HG03135 (cell line): ENCODE measurements around the gene FLNA.

Experiments
- ATAC-seq: cut with Tn5 transposase; IDR thresholded peaks from one replicate; pipeline ENCODE4 v1.9.1; 2021; ENCODE audit warnings: mild to moderate bottlenecking, moderate library complexity; ENCODE audit not compliant: unreplicated experiment

Gene FLNA

DNA sequence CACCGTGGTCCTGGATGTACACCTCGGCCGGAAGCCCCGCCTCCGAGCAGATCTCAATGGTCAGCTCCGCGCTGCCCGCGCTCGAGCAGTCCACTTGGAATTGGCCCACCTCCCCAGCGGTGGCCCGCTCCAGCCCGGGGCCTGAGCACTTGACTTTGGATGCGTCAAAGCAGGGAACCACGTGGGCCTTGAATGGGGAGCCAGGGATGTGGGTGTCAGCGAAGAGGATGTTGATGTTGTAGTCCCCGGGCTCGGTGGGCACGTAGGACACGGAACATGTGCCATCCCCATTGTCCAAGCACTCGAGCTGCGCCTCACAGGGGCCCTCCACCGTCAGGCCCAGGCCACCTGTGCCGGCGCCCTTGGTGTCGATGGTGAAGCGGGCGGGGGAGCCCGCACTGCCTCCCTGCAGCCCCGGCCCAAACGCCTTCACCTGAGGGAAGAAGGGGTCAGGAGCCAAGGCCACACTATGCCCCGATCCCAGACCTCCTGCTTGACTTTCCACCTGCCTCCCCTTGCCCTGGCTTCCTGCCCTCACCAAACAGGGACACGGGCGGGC lies 14.2 kb downstream of the FLNA start:
- no peak for ATAC-seq

DNA sequence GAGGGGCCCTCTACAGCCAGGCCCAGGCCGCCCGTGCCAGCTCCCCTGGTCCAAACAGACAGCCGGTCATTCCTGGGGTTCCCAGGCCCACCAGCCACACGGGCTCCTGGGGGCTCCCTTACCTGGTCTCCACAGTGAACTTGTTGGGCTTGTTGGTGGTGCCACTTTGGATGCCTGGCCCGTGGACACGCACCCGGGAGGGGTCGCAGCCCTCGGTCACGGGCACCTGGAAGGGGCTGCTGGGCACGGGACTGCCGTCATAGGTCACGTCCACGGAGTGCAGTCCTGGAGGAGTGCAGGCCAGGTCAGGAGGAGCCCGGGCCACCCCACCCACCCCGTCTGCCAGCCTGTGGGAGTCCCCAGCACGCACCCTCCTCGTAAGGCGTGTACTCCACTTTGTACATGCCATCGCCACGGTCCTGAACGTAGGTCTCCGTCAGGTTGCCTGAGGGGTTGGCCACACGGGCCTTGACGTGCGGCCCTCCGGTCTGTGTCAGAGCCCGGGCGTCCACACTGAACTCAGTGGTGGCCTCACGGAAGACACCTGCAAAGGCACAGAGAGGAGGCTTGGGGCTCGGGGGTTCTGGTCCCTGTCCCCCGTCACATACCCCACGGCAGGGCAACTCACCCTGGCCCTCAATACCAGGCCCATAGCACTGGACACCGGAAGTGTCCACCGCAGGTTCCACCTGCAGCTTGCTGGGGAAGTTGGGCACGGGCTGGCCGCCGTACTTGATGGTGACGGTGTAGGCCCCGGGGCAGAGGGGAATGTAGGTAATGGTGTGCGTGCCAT lies 14.9 kb downstream of the FLNA start:
- ATAC-seq, result no peak

DNA sequence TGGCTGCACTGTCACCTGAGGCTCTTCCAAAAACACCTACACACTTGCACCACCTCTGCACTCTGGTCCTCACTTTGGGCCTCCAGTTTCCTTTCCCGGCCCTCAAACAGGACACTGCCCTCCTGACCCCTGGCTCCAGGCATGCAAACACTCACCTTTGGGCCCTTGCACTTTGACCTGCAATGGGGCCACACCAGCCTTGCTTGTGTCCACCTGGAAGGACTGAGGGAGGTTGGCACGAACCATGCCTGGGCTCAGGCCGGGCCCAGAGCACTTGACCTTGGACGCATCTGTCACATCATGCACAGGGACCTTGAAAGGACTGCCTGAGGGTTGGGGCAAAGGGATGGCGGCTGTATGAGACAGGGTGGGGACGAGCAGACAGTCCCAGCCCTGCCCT lies 15.6 kb downstream of the FLNA start:
- no peak for ATAC-seq

DNA sequence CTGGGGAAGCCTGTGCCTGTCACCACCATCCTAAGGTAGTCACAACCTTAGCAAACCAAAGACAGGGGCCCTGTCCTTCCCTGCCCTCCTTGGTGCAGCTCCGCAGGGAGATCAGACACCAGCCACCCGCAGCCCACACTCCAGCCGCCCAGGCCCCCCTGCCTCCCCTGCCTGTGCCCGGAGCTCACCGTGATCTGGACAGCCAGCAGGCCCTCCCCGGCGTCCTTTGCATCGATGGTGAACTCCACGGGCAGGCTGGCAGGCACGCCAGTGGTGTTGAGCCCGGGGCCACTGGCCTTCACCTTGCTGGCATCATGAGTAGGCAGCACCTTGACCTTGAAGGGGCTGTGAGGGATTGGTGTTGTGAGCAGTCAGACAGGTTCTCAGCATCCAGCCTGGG lies 16.4 kb downstream of the FLNA start:
- ATAC-seq, result no peak

DNA sequence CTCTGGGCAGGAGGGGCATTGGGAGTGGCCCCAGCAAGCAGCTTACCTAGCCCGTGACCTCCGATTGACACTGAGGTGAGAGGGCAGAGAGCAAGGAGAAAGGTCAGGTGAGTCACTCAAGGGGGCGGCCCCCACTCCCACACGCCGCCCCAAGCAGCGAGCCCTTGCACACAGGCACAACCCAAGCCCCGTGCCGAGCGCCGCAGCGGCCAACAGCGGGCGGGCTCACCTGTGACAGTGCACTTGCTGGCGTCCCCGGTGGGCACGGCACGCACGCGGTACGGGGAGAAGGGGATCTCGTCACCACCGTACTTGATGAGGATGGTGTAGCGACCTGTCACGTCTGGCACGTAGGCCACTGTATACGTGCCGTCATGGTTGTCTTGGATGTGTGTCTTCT lies 17.2 kb downstream of the FLNA start:
- no peak for ATAC-seq

DNA sequence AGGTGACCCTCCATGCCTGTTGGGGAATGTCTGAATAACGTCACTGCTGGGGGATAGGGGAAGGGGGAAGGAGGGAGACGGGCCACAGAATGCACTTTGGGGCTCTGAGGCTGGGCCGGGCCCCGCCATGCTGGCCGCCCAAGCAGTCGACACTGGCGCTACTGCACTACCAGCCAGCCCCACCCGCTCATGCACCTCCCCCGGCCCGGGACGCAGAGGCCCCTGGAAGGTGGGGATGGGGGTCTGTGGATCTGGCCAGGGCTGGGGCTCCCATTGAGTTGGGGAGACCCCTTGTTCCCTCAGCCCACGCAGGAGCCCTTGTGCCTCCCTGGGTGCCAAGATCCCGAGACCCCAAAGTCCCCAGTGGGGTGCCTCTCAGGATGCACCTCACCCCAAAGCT lies 17.8 kb downstream of the FLNA start:
- no peak for ATAC-seq

DNA sequence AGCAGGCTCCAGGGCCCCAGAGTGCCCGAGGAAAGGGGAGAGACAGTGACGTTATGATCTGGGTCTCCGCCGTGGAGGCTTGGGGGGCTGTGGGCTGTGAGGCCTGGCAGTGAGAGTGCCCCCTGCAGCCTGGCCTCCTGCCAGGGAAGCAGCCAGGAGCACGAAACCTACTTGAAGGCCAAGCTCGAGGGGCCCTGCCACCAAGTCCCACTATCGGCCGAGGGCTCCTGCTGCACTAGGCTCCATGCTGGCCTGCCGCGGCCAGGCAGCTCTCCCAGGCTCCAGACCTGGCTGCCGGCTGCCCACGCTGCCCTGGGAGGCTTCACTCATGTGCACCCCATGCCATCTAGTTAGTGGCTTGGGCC lies 18.7 kb downstream of the FLNA start:
- ATAC-seq, result no peak

DNA sequence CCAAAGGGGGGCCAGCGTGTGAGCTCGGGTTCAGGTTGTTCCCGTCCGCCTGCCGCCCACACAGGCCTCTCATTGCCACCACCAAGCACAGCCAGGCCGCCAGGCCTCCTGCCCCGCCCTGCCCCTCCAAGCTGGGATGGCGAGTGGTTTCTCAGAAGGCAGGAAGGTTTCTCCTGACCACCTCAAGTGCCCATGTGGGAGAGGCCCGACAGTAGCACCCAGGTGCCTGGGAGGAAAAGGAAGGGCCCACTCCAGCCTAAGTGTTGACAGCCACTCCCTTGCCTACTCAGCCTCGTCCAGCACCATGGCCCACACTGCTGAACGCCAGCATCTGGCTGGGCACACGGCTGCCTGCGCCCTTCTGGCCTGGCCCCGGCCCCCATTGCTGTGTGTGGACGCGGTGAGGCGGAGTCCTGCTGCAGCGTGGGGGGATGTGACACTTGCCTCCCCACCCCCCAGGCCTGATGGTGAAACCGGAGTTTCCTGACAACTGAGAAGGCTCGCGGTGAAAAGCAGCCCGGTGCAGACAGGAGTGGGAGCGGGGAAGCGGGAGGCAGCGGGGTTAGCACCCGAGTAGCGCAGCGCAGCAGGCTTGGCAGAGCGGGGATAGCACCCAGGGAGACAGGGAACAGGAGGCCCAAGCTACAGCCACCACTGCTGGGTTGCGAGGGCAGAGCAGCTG lies 19.2 kb downstream of the FLNA start:
- ATAC-seq, result no peak

DNA sequence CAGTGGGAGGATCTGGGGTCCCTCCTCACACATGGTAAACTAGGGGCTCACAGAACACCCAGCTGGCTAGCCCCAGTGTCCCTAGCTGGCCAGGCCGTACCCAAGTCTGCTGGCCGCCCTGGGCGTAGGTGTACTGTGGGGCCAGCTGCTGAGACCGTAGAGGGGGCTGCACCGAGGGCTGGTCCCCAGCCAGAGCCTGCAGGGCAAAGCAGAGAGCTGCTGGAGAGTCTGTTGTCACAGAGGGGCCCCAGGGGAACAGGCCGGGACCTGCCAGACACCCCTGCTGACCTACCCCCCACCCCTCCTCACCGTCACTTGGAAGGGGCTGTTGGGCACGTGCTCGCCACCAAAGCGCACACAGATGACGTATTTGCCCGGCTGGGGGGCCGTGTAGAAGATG lies 19.9 kb downstream of the FLNA start:
- ATAC-seq, result no peak

DNA sequence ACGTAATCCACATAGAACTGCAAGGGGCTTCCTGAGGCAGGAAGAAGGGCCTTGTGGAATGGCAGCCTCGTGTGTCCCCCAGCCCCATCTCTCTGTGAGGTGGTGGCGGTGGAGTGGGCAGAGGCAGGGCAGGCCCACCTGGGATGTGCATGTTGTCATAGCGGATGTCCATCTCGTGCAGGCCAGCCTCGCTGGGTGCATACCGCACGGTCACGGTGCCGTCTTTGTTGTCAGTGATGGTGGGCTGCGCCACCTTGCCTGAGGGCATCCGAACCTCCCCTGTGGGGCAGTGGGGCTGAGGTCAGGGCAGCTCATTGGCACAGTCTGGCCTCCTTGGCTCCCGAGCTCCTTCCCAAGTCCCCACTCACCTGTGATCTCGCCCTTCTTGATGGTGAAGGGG lies 20.4 kb downstream of the FLNA start:
- no peak for ATAC-seq

DNA sequence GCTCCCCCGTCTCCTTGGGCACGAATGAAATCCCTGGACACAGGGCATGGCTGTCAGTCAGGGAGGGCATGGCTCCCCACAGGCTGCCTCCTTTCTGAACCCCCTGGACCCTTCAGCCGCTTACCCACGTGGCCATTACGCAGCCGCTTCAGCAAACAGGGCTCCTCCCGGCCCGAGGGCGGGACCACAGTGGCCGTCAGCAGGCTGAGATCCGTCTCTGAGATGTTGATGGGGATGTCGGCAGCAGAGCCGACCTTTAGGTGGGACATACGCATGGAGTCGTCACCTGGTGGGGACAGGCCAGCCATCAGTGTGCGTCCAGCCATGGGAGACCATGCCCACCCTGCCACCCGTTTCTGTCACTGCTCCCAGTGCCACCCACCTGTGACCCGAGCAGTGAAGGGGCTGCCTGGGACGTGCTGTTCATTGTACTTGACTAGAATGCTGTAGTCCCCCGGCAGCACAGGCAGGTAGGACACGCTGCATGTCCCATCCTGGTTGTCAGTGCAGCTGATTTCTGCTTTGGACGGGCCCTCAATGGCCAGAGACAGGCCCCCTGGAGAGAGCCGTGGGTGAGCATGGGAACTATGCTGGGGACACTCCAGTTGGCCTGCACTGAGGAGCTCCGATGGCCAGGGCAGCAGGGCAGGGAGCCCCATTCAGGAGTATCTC lies 21.1 kb downstream of the FLNA start:
- no peak for ATAC-seq

DNA sequence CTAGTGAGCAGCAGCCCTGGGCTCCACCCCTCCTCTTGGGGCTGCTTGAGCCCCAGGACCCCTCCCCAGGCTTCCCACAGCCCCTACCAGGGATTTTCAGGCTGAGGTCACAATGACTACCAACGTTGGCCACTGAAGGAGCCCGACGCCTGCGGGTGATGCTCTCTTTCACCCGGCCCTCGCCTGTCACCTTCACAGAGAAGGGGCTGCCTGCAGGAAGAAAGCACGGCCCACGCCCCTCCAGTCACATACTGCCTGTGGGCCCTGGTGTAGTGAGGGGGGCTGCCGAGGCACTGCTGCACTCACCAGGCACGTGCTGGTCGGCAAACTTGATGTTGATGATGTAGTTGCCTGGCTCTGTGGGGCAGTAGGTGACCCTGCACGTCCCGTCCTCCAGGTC lies 22.0 kb downstream of the FLNA start:
- no peak for ATAC-seq

DNA sequence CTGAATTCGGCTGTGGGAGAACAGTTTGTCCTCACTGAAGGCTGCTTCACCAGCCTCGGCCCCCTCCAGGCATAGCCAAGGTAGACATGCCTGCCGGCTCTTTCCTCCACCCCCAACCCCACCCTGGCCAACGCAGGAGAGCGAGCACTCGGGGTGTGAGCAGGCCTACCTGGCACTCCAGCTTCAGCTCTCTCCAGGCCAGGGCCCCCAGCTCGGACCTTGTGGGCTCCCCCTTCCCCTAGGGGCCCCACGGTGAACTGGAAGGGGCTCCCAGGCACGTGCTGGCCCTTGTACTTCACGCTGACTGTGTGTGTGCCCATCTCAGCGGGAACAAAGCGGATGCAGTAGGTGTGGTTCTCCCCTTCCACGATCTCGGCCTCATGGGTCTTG lies 22.4 kb downstream of the FLNA start:
- no peak for ATAC-seq

DNA sequence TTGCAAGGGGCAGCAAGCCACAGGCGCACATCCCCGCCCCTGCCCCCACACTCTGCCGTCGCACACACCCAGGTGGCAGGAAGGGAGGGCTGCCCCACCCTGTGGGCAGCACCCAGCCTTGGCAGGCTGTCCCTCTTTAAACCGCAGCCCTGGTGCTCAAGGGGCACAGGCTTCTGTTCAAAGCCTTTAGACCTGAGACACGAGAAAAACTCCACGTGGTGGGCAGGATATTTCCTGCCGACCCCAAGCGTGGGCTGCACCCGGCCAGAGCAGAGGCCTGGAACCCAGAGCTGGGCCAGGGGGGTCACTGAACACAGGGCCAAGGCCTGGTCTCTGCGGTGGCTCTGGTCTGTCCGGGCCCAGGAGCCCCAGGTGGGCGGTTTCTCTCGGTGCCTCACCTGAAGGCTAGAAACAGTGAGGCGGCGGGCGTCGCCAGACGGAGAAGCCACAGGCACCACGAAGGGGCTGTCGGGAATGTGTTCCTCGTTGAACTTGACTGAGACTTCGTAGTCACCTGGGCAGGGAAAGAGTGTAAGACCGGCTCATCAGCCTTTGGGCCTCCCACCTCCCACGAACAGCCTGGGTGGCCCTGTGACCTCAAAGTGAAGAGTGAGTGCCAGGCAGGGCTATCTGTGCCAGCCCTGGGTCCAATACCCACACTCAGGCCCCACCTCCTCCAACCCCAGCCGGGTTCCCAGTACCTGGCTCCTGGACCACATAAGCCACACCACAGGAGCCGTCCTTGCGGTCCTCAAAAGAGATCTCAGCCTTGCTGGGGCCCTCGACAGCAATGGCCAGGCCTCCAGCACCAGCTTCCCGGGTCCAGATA lies 23.0 kb downstream of the FLNA start:
- ATAC-seq, result no peak

DNA sequence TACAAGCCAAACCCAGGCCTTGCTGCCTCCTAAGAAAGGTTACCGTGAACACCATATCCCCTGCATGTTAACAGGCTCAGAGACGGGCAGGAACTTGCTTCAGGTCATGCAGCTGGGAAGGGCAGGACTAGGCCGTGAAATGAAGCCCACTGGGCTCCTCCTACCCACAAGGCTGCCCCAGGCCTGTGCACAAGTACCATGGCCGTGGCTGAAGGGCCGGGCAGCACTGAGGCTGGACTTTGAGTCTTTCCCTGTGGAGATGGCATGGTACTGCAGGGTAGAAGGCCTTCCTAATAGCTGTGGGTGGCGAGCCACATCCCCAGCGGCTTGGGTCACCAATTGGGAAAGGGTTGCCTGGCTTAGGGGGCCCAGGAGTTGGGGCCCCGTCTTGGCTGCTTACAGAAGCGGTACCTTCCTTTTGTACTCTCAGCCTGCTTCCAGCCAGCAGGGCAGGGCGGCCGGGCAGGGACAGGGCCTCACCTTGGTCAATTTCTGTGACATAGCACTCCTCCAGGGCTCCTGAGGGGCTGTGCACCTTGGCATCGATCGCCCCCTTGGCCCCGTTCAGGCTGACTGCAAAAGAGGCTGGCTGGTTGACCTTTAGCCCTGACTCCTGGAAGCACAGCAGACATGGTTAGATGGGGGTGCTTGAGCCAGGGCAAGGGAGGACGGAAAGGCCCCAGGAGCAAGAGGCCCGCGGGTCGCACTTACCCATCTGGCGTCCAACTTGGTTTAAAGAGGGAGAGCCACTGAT lies 23.8 kb downstream of the FLNA start:
- no peak for ATAC-seq

DNA sequence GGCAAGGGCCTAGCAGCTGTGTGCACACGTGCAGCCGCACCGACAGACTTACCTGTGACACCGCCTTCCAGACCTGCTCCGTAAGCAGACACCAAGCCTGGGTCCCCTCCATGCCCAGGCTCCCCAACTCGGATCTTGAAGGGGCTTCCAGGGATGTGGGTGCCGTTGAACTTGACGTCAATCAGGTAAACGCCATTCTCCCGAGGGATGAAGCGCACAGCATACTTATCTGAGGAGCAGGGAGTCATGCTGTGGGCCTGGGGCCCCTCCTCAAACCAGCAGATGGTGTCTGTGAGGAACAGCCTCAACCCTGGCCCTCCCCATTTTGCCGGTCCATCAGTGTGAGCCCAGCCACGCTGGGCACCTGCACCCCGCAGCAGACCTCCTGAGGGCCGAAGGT lies 24.5 kb downstream of the FLNA start:
- ATAC-seq, result no peak

DNA sequence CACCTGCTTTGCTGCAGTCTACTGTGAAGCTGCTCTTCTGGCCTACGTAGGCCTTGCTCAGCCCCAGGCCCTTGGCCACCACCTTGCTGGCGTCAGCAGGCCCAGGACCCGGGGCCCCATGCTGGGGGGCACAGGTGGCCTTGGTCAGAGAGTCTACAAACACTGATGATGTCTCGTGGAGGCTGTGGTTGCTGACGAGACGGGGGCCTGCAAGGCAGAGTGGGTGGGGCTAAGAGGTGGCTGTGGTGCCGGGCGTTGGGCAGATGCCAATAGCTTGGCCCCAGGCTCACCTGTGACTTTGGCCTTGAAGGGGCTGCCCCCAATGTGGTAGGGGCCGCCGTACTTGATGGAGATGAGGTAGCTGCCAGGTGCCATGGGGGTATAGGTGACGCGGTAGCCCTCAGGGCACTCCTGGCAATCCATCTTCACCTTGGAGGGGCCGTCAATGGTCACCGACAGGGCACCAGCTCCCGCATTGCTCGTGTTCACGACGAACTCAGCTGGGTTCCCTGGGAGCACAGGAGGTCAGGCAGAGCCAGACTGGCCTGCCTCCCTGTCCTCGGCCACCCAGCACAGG lies 25.0 kb downstream of the FLNA start:
- no peak for ATAC-seq

DNA sequence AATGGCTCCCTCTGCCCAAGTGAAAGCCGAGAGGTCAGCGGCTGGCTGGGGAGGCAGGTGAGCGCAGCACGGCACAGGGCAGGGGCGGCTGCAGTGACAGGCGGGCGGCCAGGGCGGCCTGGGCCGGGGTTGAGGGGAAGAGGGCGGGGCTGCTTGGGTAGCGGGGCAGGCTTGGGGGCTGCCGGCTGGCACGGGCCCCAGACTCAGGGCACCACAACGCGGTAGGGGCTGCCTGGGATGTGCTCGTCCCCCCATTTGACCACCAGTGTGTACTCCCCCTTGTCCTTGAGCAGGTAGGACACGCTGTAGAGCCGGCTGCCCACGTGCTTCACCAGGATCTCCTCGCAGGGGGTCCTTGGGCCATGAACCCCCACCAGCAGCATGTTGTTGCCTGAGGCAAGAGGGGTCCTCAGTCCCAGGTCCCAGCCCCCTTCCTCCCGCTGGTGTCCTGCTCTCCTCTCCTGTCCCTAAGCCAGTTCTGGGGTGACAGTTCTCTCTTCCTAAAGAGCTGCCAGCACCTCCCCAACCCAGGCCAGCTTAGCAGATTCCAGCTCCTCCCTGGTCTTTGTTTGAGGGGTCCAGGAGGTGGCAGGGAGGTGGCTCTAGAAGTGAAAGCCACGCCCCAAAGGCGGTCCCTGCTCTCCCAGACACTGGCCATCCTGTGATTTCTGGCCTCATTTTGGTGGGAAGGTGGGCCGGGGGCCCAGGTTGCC lies 25.6 kb downstream of the FLNA start:
- ATAC-seq, result no peak

DNA sequence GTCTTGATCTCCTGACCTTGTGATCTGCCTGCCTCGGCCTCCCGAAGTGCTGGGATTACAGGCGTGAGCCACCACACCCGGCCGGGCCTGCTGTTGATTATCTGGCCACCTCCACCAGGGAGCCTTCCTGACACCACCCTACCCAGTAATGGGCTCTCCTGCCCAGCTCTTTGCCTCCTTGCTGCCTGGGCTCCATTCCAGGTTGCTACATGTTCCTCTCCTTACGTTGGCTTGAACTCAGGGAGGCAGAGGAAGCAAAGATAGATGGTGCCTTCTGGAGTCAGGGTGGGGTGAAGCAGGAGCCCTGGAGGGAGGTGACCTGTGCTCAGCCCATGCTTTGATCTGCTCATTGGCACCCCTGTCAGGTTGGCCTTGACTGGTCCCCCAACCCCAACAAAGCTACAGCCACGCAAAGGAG lies 26.3 kb downstream of the FLNA start:
- no peak for ATAC-seq
